Neutrophil (primary cell): ENCODE measurements around the gene DIMT1.

Source experiments
- H3K27ac ChIP-seq: fragments of 200-600 bp; sonication (generic); 2 replicates; pipeline ENCODE4 v1.5.1; 2016; ENCODE audit warnings: mild to moderate bottlenecking, moderate library complexity
- H3K27me3 ChIP-seq: fragments of 200-600 bp; sonication (generic); 2 replicates; pipeline ENCODE4 v1.6.0; 2016; ENCODE audit warnings: mild to moderate bottlenecking
- H3K36me3 ChIP-seq: fragments of 200-600 bp; sonication (generic); 2 replicates; pipeline ENCODE4 v1.5.1; 2017
- H3K4me1 ChIP-seq, 2 experiments: fragments of 200-600 bp in 1 of 2; sonication (generic) in 1 of 2; 1 replicate in 1 of 2; 2 replicates in 1 of 2; pipeline versions ENCODE4 v1.5.1 to v1.6.1; 2013 to 2016; ENCODE audit warnings: low read depth in 1 of 2, low read length in 1 of 2, mild to moderate bottlenecking in 1 of 2, moderate library complexity in 1 of 2; ENCODE audit not compliant: control insufficient read depth in 1 of 2, insufficient read depth in 1 of 2
- H3K4me3 ChIP-seq, 2 experiments: fragments of 200-600 bp in 1 of 2; sonication (generic) in 1 of 2; 1 replicate in 1 of 2; 2 replicates in 1 of 2; pipeline ENCODE4 v1.5.1; 2013 to 2016; ENCODE audit warnings: low read depth in 1 of 2, low read length in 1 of 2, mild to moderate bottlenecking in 1 of 2, moderate library complexity in 1 of 2
- H3K9me3 ChIP-seq: fragments of 200-600 bp; sonication (generic); 2 replicates; pipeline ENCODE4 v1.5.1; 2016
- TF ChIP-seq, protein P1 (sequence below): fragments of 200-600 bp; sonication (generic); IDR thresholded peaks from 2 replicates; pipeline ENCODE4 v1.5.1; 2016; ENCODE audit warnings: antibody characterized with exemption

Gene DIMT1

DNA sequence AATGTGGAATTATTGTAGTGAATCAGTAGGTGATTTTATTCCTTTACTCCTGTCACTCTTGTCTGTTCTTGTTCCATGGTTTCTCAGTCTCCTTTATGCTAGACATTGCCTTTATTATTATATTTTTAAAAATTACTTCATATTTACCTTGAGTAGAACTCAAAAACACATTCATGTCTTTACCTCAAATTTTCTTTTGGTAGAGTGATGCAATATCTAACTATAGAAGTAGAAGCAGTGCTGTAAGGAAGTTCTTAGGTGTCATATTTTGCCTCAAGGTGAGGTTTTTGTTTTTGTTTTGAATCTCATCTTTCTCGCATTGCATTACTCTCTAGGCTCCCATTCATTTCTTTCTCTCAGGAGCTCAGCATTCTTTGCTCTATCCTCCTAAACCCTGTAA, 21.1 kb upstream of the DIMT1 start:
- Histone ChIP-seq H3K4me3 (no peak overlapping the region), H3K27me3 (no peaks in the 10 kb centered on the region)
- TF ChIP-seq, protein P1, sequence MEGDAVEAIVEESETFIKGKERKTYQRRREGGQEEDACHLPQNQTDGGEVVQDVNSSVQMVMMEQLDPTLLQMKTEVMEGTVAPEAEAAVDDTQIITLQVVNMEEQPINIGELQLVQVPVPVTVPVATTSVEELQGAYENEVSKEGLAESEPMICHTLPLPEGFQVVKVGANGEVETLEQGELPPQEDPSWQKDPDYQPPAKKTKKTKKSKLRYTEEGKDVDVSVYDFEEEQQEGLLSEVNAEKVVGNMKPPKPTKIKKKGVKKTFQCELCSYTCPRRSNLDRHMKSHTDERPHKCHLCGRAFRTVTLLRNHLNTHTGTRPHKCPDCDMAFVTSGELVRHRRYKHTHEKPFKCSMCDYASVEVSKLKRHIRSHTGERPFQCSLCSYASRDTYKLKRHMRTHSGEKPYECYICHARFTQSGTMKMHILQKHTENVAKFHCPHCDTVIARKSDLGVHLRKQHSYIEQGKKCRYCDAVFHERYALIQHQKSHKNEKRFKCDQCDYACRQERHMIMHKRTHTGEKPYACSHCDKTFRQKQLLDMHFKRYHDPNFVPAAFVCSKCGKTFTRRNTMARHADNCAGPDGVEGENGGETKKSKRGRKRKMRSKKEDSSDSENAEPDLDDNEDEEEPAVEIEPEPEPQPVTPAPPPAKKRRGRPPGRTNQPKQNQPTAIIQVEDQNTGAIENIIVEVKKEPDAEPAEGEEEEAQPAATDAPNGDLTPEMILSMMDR = no peak

GRCh38 chr5:62421414-62421813, 17.7 kb upstream of the DIMT1 start:
- H3K36me3 ChIP-seq = no peaks in the 10 kb centered on the region
- H3K27me3 ChIP-seq = no peaks in the 10 kb centered on the region
- no peaks in the 10 kb centered on the region for H3K9me3 ChIP-seq
- no peak overlapping the region for H3K27ac ChIP-seq
- no peaks in the 10 kb centered on the region for H3K4me1 ChIP-seq
- TF ChIP-seq, protein P1 = no peak
- no peak overlapping the region for H3K4me3 ChIP-seq

More for the DNA sequence above, 21.1 kb upstream of the DIMT1 start:
- H3K9me3 ChIP-seq = no peaks in the 10 kb centered on the region
- H3K27ac ChIP-seq = no peak overlapping the region
- no peaks in the 10 kb centered on the region for H3K36me3 ChIP-seq
- no peaks in the 10 kb centered on the region for H3K4me1 ChIP-seq

GRCh38 chr5:62419609-62420008, 15.9 kb upstream of the DIMT1 start:
- Histone ChIP-seq H3K4me3 (no peak overlapping the region), H3K9me3 (no peaks in the 10 kb centered on the region)
- TF ChIP-seq, protein P1 = no peak

GRCh38 chr5:62418462-62419076, 14.9 kb upstream of the DIMT1 start:
- Histone ChIP-seq H3K27ac (no peak overlapping the region), H3K27me3 (no peaks in the 10 kb centered on the region), H3K36me3 (no peaks in the 10 kb centered on the region), H3K4me3 (no peak overlapping the region), H3K9me3 (no peaks in the 10 kb centered on the region), H3K4me1 (peaks cover under 1 to 2% of the 10 kb centered on the region in 2 experiments)
- TF ChIP-seq, protein P1 = no peak

More at GRCh38 chr5:62419609-62420008, 15.9 kb upstream of the DIMT1 start:
- Histone ChIP-seq H3K36me3 (no peaks in the 10 kb centered on the region), H3K27ac (no peak overlapping the region), H3K27me3 (no peaks in the 10 kb centered on the region), H3K4me1 (no peaks in the 10 kb centered on the region)

GRCh38 chr5:62413711-62414110, 10.0 kb upstream of the DIMT1 start:
- Histone ChIP-seq H3K9me3 (no peaks in the 10 kb centered on the region), H3K27me3 (no peaks in the 10 kb centered on the region), H3K36me3 (no peaks in the 10 kb centered on the region), H3K27ac (no peak overlapping the region), H3K4me1 (peaks cover 16% of the 10 kb centered on the region in 2 experiments), H3K4me3 (peak overlapping the region; percentile 93 to 94)
- TF ChIP-seq, protein P1 = no peak
